ENCODE measurements around the gene TNFRSF19.
A peak's percentile ranks its signal among the peaks of the same experiment; 100 is the strongest.

Gene TNFRSF19

GRCh38 chr13:23632048-23632582, 61.9 kb downstream of the TNFRSF19 start:
- H3K27me3 Mint-ChIP-seq = no peaks in the 10 kb centered on the region
- no peak overlapping the region for H3K27ac Mint-ChIP-seq
- no peak overlapping the region for H3K4me3 Mint-ChIP-seq
- no peaks in the 10 kb centered on the region for H3K9me3 Mint-ChIP-seq
- intact Hi-C loops (cut with micrococcal nuclease) = no loop called here
- H3K4me1 Mint-ChIP-seq (ENCODE audit: low read depth) = peaks cover 6% of the 10 kb centered on the region
- no peaks in the 10 kb centered on the region for H3K36me3 Mint-ChIP-seq (ENCODE audit: low read depth)

GRCh38 chr13:23632741-23633140, 62.5 kb downstream of the TNFRSF19 start:
- H3K27ac Mint-ChIP-seq = no peak overlapping the region
- H3K9me3 Mint-ChIP-seq = no peaks in the 10 kb centered on the region
- no peaks in the 10 kb centered on the region for H3K27me3 Mint-ChIP-seq
- no peak overlapping the region for H3K4me3 Mint-ChIP-seq
- intact Hi-C loops (cut with micrococcal nuclease) = no loop called here
- peaks cover 6% of the 10 kb centered on the region for H3K4me1 Mint-ChIP-seq (ENCODE audit: low read depth)
- no peaks in the 10 kb centered on the region for H3K36me3 Mint-ChIP-seq (ENCODE audit: low read depth)

GRCh38 chr13:23634897-23635296, 64.7 kb downstream of the TNFRSF19 start:
- no peak overlapping the region for H3K4me3 Mint-ChIP-seq
- H3K9me3 Mint-ChIP-seq = no peaks in the 10 kb centered on the region
- H3K27ac Mint-ChIP-seq = no peak overlapping the region
- H3K4me1 Mint-ChIP-seq (ENCODE audit: low read depth) = peaks cover 11% of the 10 kb centered on the region
- H3K36me3 Mint-ChIP-seq (ENCODE audit: low read depth) = no peaks in the 10 kb centered on the region
- H3K27me3 Mint-ChIP-seq = no peaks in the 10 kb centered on the region
- intact Hi-C loops (cut with micrococcal nuclease) = no loop called here

GRCh38 chr13:23636360-23636759, 66.1 kb downstream of the TNFRSF19 start:
- Mint-ChIP-seq H3K27me3 (no peaks in the 10 kb centered on the region), H3K27ac (no peak overlapping the region), H3K4me3 (no peak overlapping the region), H3K9me3 (no peaks in the 10 kb centered on the region), H3K4me1 (ENCODE audit: low read depth) (peaks cover 11% of the 10 kb centered on the region), H3K36me3 (ENCODE audit: low read depth) (no peaks in the 10 kb centered on the region)
- intact Hi-C loops (cut with micrococcal nuclease) = no loop called here

- no peaks in the 10 kb centered on the region for H3K36me3 Mint-ChIP-seq (ENCODE audit: low read depth)
- no peak overlapping the region for H3K4me3 Mint-ChIP-seq
- H3K27ac Mint-ChIP-seq = no peak overlapping the region
- H3K4me1 Mint-ChIP-seq (ENCODE audit: low read depth) = peaks cover 11% of the 10 kb centered on the region
- H3K27me3 Mint-ChIP-seq = no peaks in the 10 kb centered on the region
- intact Hi-C loops (cut with micrococcal nuclease) = no loop called here
- H3K9me3 Mint-ChIP-seq = no peaks in the 10 kb centered on the region
Observed at GRCh38 chr13:23637829-23638228, 67.6 kb downstream of the TNFRSF19 start.

GRCh38 chr13:23639674-23640073, 69.5 kb downstream of the TNFRSF19 start:
- Mint-ChIP-seq H3K4me1 (ENCODE audit: low read depth) (peaks cover 11% of the 10 kb centered on the region), H3K9me3 (peaks cover 8% of the 10 kb centered on the region), H3K27me3 (no peaks in the 10 kb centered on the region), H3K4me3 (no peak overlapping the region), H3K36me3 (ENCODE audit: low read depth) (no peaks in the 10 kb centered on the region), H3K27ac (no peak overlapping the region)
- intact Hi-C loops (cut with micrococcal nuclease) = no loop called here

GRCh38 chr13:23642110-23642509, 71.9 kb downstream of the TNFRSF19 start:
- intact Hi-C loops (cut with micrococcal nuclease) = no loop called here
- Mint-ChIP-seq H3K4me1 (ENCODE audit: low read depth) (peaks cover 5% of the 10 kb centered on the region), H3K4me3 (no peak overlapping the region), H3K36me3 (ENCODE audit: low read depth) (no peaks in the 10 kb centered on the region), H3K27me3 (no peaks in the 10 kb centered on the region), H3K27ac (no peak overlapping the region), H3K9me3 (peaks cover 22% of the 10 kb centered on the region)

- intact Hi-C loops (cut with micrococcal nuclease) = no loop called here
- Mint-ChIP-seq H3K27ac (no peak overlapping the region), H3K36me3 (ENCODE audit: low read depth) (no peaks in the 10 kb centered on the region), H3K27me3 (no peaks in the 10 kb centered on the region), H3K9me3 (peaks cover 22% of the 10 kb centered on the region), H3K4me3 (no peak overlapping the region), H3K4me1 (ENCODE audit: low read depth) (peaks cover 3% of the 10 kb centered on the region)
Observed at GRCh38 chr13:23643338-23644125, 73.3 kb downstream of the TNFRSF19 start.

GRCh38 chr13:23644126-23644419, 73.9 kb downstream of the TNFRSF19 start:
- no peaks in the 10 kb centered on the region for H3K36me3 Mint-ChIP-seq (ENCODE audit: low read depth)
- H3K9me3 Mint-ChIP-seq = peaks cover 22% of the 10 kb centered on the region
- H3K4me3 Mint-ChIP-seq = no peak overlapping the region
- no peaks in the 10 kb centered on the region for H3K4me1 Mint-ChIP-seq (ENCODE audit: low read depth)
- H3K27me3 Mint-ChIP-seq = no peaks in the 10 kb centered on the region
- no peak overlapping the region for H3K27ac Mint-ChIP-seq
- intact Hi-C loops (cut with micrococcal nuclease) = no loop called here

- no peaks in the 10 kb centered on the region for H3K27me3 Mint-ChIP-seq
- H3K4me3 Mint-ChIP-seq = no peak overlapping the region
- intact Hi-C loops (cut with micrococcal nuclease) = no loop called here
- no peaks in the 10 kb centered on the region for H3K36me3 Mint-ChIP-seq (ENCODE audit: low read depth)
- no peak overlapping the region for H3K27ac Mint-ChIP-seq
- H3K4me1 Mint-ChIP-seq (ENCODE audit: low read depth) = no peaks in the 10 kb centered on the region
- peaks cover 22% of the 10 kb centered on the region for H3K9me3 Mint-ChIP-seq
Observed at GRCh38 chr13:23644527-23645138, 74.4 kb downstream of the TNFRSF19 start.

GRCh38 chr13:23645851-23646250, 75.6 kb downstream of the TNFRSF19 start:
- Mint-ChIP-seq H3K4me3 (no peak overlapping the region), H3K27ac (no peak overlapping the region), H3K36me3 (ENCODE audit: low read depth) (no peaks in the 10 kb centered on the region), H3K27me3 (no peaks in the 10 kb centered on the region), H3K9me3 (peaks cover 22% of the 10 kb centered on the region), H3K4me1 (ENCODE audit: low read depth) (no peaks in the 10 kb centered on the region)
- intact Hi-C loops (cut with micrococcal nuclease) = no loop called here

- intact Hi-C loops (cut with micrococcal nuclease) = no loop called here
- H3K36me3 Mint-ChIP-seq (ENCODE audit: low read depth) = no peaks in the 10 kb centered on the region
- peaks cover 9% of the 10 kb centered on the region for H3K4me1 Mint-ChIP-seq (ENCODE audit: low read depth)
- no peaks in the 10 kb centered on the region for H3K9me3 Mint-ChIP-seq
- no peak overlapping the region for H3K27ac Mint-ChIP-seq
- H3K27me3 Mint-ChIP-seq = peaks cover 5% of the 10 kb centered on the region
- H3K4me3 Mint-ChIP-seq = no peak overlapping the region
Observed at GRCh38 chr13:23651439-23651838, 81.2 kb downstream of the TNFRSF19 start.

- no peak overlapping the region for H3K4me3 Mint-ChIP-seq
- intact Hi-C loops (cut with micrococcal nuclease) = no loop called here
- H3K9me3 Mint-ChIP-seq = no peaks in the 10 kb centered on the region
- peaks cover 11% of the 10 kb centered on the region for H3K4me1 Mint-ChIP-seq (ENCODE audit: low read depth)
- H3K27ac Mint-ChIP-seq = no peak overlapping the region
- H3K36me3 Mint-ChIP-seq (ENCODE audit: low read depth) = no peaks in the 10 kb centered on the region
- peaks cover 5% of the 10 kb centered on the region for H3K27me3 Mint-ChIP-seq
Observed at GRCh38 chr13:23651887-23652286, 81.7 kb downstream of the TNFRSF19 start.

GRCh38 chr13:23652909-23653726, 82.9 kb downstream of the TNFRSF19 start:
- peaks cover 21% of the 10 kb centered on the region for H3K4me1 Mint-ChIP-seq (ENCODE audit: low read depth)
- no peak overlapping the region for H3K4me3 Mint-ChIP-seq
- intact Hi-C loops (cut with micrococcal nuclease) = no loop called here
- H3K36me3 Mint-ChIP-seq (ENCODE audit: low read depth) = no peaks in the 10 kb centered on the region
- H3K27ac Mint-ChIP-seq = peak overlapping the region; percentile 1
- H3K27me3 Mint-ChIP-seq = peaks cover 5% of the 10 kb centered on the region
- no peaks in the 10 kb centered on the region for H3K9me3 Mint-ChIP-seq

Measured in dendritic cell treated with granulocyte-macrophage colony-stimulating factor and Interleukin-4, amounts not matched to agents 40 ng/mL and 50 ng/mL, for 4 days (primary cell).